CD4-positive, alpha-beta T cell (primary cell): ENCODE results near the gene DTWD2. TPM values are rescaled to one million over a fixed set of nuclear protein-coding genes. Genes with fewer than 3 reads are reported as not detected.

Experiments
- ATAC-seq: fragments of 200-7000 bp; cut with Tn5 transposase; one replicate; pipeline ENCODE4 v1.10.0; 2022; ENCODE audit warnings: mild to moderate bottlenecking; ENCODE audit not compliant: poor library complexity
- CTCF ChIA-PET: fragments of 350-600 bp; sonication (Branson Sonifier 250); formaldehyde crosslinking; loops from one replicate; lab custom pipeline; 2021; ENCODE audit warnings: antibody characterized with exemption, inconsistent platforms; lab: Charles Lee
- POLR2A ChIA-PET: fragments of 350-600 bp; sonication (Branson Sonifier 250); formaldehyde crosslinking; loops from one replicate; lab custom pipeline; 2021; ENCODE audit warnings: antibody characterized with exemption, inconsistent platforms; lab: Charles Lee
- DNase-seq, 14 experiments: peaks; one replicate each; pipeline ENCODE4 v3.0.0-alpha.2; 2013 to 2020; ENCODE audit warnings: mixed read lengths in 2 of 14
- H3K27ac ChIP-seq, 2 donors: one replicate each; pipeline versions ENCODE4 v1.5.1 to v1.7.0; 2013; ENCODE audit warnings: low read length in 2 of 2, low read depth in 1 of 2, mild to moderate bottlenecking in 1 of 2
- H3K27me3 ChIP-seq, 2 experiments: 1 replicate in 1 of 2; 2 replicates in 1 of 2; pipeline versions ENCODE4 v1.6.1 to v1.7.0; 2013; ENCODE audit warnings: low read length in 2 of 2, control low read depth in 1 of 2, mild to moderate bottlenecking in 1 of 2, moderate library complexity in 1 of 2; ENCODE audit not compliant: insufficient read depth in 2 of 2, control insufficient read depth in 1 of 2
- H3K36me3 ChIP-seq: one replicate; pipeline ENCODE4 v1.6.1; 2013; ENCODE audit warnings: low read length, control low read depth; ENCODE audit not compliant: insufficient read depth
- H3K4me1 ChIP-seq: one replicate; pipeline ENCODE4 v1.6.1; 2013; ENCODE audit warnings: low read length, control low read depth; ENCODE audit not compliant: insufficient read depth
- H3K4me3 ChIP-seq: one replicate; pipeline ENCODE4 v1.5.1; 2013; ENCODE audit warnings: mild to moderate bottlenecking, low read length, moderate library complexity
- H3K9me3 ChIP-seq, 2 experiments: 1 replicate in 1 of 2; 2 replicates in 1 of 2; pipeline versions ENCODE4 v1.6.1 to v1.7.0; 2013; ENCODE audit warnings: low read length in 2 of 2, mild to moderate bottlenecking in 2 of 2, control low read depth in 1 of 2, moderate library complexity in 1 of 2; ENCODE audit not compliant: control insufficient read depth in 1 of 2, insufficient read depth in 1 of 2
- H3K27ac Mint-ChIP-seq: one replicate; pipeline ENCODE4 v1.8.0; 2020; ENCODE audit warnings: mixed read lengths
- H3K27me3 Mint-ChIP-seq: one replicate; pipeline ENCODE4 v1.8.0; 2021; ENCODE audit warnings: mixed read lengths
- H3K36me3 Mint-ChIP-seq: one replicate; pipeline ENCODE4 v1.8.0; 2021; ENCODE audit warnings: low read depth, mixed read lengths
- H3K4me1 Mint-ChIP-seq: one replicate; pipeline ENCODE4 v1.8.0; 2021; ENCODE audit warnings: low read depth, mixed read lengths
- H3K4me3 Mint-ChIP-seq: one replicate; pipeline ENCODE4 v1.8.0; 2020; ENCODE audit warnings: mild to moderate bottlenecking, mixed read lengths
- H3K9me3 Mint-ChIP-seq: one replicate; pipeline ENCODE4 v1.8.0; 2020; ENCODE audit warnings: mixed read lengths
- intact Hi-C, 2 experiments: fragments of 100-400 bp; cut with DNase I in 1 of 2; cut with micrococcal nuclease in 1 of 2; formaldehyde crosslinking; loops; one replicate each; pipeline versions ENCODE4 v1.15.1 to v1.9.0; 2023 to 2025; cut with DNase I, micrococcal nuclease
- total RNA-seq, 174 experiments: library from RNA in 2 of 174; stranded (reverse) in 2 of 174; gene quantifications; one replicate each; pipeline ENCODE4 v1.2.3 and lab custom pipeline; 2021 to 2026
- TF ChIP-seq, protein P1 (sequence below): fragments of 200-600 bp; IDR thresholded peaks from one replicate; pipeline ENCODE4 v1.8.0; 2022; ENCODE audit warnings: antibody characterized with exemption, mild to moderate bottlenecking

Gene DTWD2
- total RNA-seq, 2 experiments from 2014 or later = 2.1 to 2.3 TPM

DNA sequence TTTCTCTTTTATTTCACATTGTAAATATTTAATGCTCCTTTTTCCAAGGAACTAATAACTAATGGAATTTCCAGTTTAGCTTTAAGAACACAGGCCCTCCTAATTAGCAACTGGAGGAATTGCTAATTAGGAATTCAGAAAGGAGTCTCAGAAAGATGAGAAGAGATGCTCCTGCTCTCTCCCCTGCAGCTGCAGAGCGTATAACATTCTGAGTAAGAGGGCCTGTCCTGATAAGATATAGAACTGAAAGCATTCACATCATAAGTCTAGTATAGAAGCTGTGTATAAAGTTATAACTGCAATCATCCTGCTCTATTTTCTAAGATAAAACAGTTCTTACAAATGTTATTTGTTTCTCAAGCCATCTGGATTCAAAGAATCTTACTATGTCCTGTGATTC, 83.2 kb downstream of the DTWD2 start:
- H3K9me3 Mint-ChIP-seq = no peaks in the 10 kb centered on the region
- Histone ChIP-seq H3K4me1 (no peaks in the 10 kb centered on the region), H3K27me3 (no peaks in the 10 kb centered on the region), H3K36me3 (no peaks in the 10 kb centered on the region), H3K9me3 (no peaks in the 10 kb centered on the region), H3K4me3 (no peak overlapping the region), H3K27ac (no peak overlapping the region)
- DNase-seq (no peak), ATAC-seq (no peak)
- no peak overlapping the region for H3K4me3 Mint-ChIP-seq
- no peaks in the 10 kb centered on the region for H3K4me1 Mint-ChIP-seq
- TF ChIP-seq, protein P1, sequence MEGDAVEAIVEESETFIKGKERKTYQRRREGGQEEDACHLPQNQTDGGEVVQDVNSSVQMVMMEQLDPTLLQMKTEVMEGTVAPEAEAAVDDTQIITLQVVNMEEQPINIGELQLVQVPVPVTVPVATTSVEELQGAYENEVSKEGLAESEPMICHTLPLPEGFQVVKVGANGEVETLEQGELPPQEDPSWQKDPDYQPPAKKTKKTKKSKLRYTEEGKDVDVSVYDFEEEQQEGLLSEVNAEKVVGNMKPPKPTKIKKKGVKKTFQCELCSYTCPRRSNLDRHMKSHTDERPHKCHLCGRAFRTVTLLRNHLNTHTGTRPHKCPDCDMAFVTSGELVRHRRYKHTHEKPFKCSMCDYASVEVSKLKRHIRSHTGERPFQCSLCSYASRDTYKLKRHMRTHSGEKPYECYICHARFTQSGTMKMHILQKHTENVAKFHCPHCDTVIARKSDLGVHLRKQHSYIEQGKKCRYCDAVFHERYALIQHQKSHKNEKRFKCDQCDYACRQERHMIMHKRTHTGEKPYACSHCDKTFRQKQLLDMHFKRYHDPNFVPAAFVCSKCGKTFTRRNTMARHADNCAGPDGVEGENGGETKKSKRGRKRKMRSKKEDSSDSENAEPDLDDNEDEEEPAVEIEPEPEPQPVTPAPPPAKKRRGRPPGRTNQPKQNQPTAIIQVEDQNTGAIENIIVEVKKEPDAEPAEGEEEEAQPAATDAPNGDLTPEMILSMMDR = no peak
- ChIA-PET POLR2A (no interaction called here), CTCF (no interaction called here)
- no peaks in the 10 kb centered on the region for H3K27me3 Mint-ChIP-seq
- no peak overlapping the region for H3K27ac Mint-ChIP-seq
- no peaks in the 10 kb centered on the region for H3K36me3 Mint-ChIP-seq
- intact Hi-C loops = no loop called here

DNA sequence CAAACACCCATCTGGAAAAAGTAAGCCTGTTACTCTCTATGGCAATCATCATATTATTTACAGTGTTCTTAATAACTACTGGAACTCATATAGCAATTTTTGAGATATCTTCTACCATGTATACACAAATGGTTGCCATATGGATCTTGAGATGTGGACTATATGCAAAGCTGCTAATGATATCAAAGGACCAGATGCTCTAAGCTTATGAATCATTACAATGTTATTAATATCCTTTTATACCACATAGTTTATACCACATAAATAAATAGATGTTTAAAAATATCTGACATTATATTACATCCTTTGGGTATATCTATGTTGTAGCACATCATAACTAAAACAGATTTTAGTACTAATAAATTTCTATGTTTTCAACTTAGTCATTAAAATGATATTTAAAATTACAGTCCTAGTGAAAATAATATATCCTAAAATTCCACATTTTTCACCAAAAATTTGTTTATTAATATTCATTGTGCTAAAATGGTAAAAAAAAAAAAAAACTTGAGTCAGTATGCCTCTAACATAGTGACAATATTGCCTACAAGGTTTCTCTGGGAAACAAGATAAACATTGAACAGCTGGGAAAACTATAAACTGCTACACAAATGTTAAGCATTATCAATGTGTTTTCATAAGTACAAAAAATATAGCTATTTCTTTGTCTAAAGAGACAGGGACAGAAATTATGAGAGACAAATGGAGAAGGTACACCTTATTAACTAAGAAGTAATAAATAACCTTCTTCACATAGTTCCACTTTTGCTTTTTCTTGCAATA, 85.5 kb downstream of the DTWD2 start:
- Histone ChIP-seq H3K36me3 (no peaks in the 10 kb centered on the region), H3K27ac (no peak overlapping the region), H3K4me1 (no peaks in the 10 kb centered on the region), H3K27me3 (no peaks in the 10 kb centered on the region), H3K4me3 (no peak overlapping the region), H3K9me3 (no peaks in the 10 kb centered on the region)
- Mint-ChIP-seq H3K9me3 (no peaks in the 10 kb centered on the region), H3K27me3 (no peaks in the 10 kb centered on the region), H3K36me3 (peaks cover 6% of the 10 kb centered on the region), H3K27ac (no peak overlapping the region), H3K4me3 (no peak overlapping the region), H3K4me1 (no peaks in the 10 kb centered on the region)
- TF ChIP-seq, protein P1 = no peak
- ChIA-PET CTCF (no interaction called here), POLR2A (no interaction called here)
- DNase-seq (no peak), ATAC-seq (no peak)
- intact Hi-C loops = no loop called here

DNA sequence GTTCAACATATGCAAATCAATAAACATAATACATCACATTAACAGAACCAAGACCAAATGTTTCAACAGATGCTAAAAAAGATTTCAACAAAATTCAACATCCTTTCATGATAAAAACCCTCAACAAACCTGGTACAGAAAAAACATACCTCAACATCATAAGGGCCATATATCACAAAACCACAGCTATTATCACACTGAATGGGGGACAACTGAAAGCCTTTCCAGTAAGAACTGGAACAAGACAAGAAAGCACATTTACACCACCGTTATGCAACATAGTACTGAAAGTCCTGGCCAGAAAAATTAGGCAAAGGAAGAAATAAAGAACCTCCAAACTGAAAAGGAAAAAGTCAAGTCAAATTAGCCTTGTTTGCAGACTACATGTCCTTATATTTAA, 93.6 kb downstream of the DTWD2 start:
- Mint-ChIP-seq H3K4me1 (no peaks in the 10 kb centered on the region), H3K27me3 (no peaks in the 10 kb centered on the region), H3K4me3 (no peak overlapping the region), H3K27ac (no peak overlapping the region), H3K36me3 (peaks cover 6% of the 10 kb centered on the region), H3K9me3 (no peaks in the 10 kb centered on the region)
- Histone ChIP-seq H3K4me1 (no peaks in the 10 kb centered on the region), H3K36me3 (no peaks in the 10 kb centered on the region), H3K9me3 (no peaks in the 10 kb centered on the region), H3K27ac (no peak overlapping the region), H3K27me3 (no peaks in the 10 kb centered on the region), H3K4me3 (no peak overlapping the region)
- DNase-seq = no peak
- ATAC-seq = no peak
- ChIA-PET CTCF (no interaction called here), POLR2A (no interaction called here)
- intact Hi-C loops = no loop called here
- TF ChIP-seq, protein P1 = no peak
